KOPT-K1 (cell line): ENCODE data around the gene DOCK2.

ENCODE experiments used
- H3K27ac ChIP-seq: fragments of 200-600 bp; sonication (generic); 2 replicates; pipeline ENCODE4 v1.5.1; 2016; ENCODE audit warnings: antibody characterized with exemption, mild to moderate bottlenecking, low read depth, low read length; ENCODE audit not compliant: poor library complexity, severe bottlenecking
- H3K36me3 ChIP-seq: fragments of 200-600 bp; sonication (generic); 2 replicates; pipeline ENCODE4 v1.5.1; 2017; ENCODE audit warnings: antibody characterized with exemption, mild to moderate bottlenecking, low read length, moderate library complexity; ENCODE audit not compliant: insufficient read depth
- H3K9me3 ChIP-seq: fragments of 200-600 bp; sonication (generic); 2 replicates; pipeline ENCODE4 v1.5.1; 2017; ENCODE audit warnings: antibody characterized with exemption, low read length, mild to moderate bottlenecking; ENCODE audit not compliant: insufficient read depth, poor library complexity, severe bottlenecking

The DOCK2 gene

DNA sequence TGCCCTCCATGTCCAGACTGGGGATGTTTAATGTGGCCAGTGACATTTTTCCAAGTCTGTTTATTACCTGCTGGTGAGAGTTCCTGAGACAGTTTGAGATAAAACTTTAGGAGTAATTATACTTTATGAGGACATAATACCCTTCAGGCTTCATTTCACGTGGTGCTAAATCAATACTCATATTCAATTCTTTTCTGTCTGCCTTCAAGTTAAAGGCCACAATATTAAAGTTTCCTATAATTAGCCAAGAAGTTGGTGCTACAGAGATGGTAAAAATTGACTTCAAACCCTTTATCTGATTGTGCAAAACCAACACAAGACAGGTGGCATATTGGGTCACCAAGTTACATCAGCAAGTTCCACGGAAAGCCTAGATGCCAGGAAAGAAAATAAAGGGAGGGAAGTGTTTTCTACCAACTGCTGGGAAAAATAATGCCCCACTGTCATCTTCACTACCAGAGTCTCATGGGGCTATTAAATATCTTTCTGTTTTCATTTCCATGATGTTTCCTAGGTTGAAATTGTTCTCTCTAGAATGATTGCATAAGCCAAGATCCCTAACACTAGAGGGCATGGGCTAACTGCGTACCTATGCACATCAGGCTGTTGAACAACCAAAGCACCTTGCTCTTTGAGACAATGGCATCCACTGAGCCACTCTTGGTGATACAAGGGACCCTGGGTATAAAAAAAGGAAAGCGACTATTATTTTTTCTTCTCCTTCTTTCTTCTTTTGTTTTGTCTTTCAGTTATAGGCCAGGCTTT is 274.6 kb downstream of the DOCK2 start:
- H3K27ac ChIP-seq, result no peak overlapping the region
- H3K36me3 ChIP-seq, result peaks cover 26% of the 10 kb centered on the region

DNA sequence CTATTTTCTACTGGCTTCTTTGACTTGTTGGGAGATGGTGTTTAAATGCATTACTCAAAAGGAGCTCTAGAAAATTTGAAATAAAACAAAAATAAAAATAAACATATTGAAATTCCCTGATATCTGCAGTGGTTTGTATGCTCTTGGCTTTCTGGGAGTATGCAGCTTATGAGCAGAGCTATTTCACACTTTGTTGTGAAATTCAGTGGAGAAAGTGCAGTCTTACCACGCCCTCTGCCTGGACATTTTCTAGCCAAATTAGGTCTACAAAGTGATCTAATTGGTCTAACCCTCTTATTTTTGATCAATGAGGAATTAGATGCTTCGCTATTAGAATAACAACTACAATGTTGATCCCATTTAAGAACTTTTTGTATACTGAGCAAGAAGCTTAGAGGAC is 276.4 kb downstream of the DOCK2 start:
- Histone ChIP-seq H3K27ac (no peak overlapping the region), H3K36me3 (peaks cover 33% of the 10 kb centered on the region), H3K9me3 (no peaks in the 10 kb centered on the region)

More for the DNA sequence above, 274.6 kb downstream of the DOCK2 start:
- H3K9me3 ChIP-seq, result no peaks in the 10 kb centered on the region

DNA sequence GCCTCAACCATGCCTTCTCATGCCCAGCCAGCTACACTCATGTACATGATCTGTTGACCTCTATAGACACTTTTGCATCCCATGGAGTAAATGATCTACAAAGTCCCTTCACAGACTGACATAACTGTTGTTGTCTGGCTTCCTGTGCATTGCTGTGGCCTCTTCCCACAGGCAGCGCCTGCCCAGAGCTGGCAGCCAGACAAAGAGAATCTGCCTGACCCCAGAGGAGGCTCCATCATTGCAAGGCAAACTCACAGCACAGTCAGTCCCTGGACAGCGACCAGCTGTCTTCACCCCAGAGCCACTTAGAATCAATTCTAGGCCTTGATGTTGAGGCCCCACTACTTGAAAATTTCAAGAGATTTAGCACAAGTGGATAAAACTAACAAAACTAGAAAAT is 277.7 kb downstream of the DOCK2 start:
- peaks cover 28% of the 10 kb centered on the region for H3K36me3 ChIP-seq
- no peaks in the 10 kb centered on the region for H3K9me3 ChIP-seq
- no peak overlapping the region for H3K27ac ChIP-seq

DNA sequence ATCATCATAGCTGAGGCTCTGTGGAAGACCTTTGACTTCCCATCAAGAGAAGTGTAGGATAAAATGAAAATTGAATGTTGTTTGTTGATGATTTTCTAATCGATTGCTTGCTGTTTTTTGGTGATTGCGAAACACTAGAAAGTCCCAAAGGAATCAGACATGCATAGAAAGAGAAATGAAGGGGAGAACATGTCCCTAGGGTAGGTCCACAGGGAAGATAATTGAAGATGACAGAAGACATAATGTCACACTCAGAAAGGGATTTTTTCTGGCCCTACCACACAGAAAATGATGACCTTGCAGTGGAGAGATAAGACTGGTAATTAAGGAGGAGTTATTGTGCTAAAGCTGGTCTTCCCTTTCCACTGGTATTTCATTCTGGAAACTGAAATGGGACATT is 280.4 kb downstream of the DOCK2 start:
- peaks cover 30% of the 10 kb centered on the region; the same call in 1 of the 2 replicates for H3K36me3 ChIP-seq
- H3K27ac ChIP-seq, result no peak overlapping the region
- no peaks in the 10 kb centered on the region for H3K9me3 ChIP-seq

DNA sequence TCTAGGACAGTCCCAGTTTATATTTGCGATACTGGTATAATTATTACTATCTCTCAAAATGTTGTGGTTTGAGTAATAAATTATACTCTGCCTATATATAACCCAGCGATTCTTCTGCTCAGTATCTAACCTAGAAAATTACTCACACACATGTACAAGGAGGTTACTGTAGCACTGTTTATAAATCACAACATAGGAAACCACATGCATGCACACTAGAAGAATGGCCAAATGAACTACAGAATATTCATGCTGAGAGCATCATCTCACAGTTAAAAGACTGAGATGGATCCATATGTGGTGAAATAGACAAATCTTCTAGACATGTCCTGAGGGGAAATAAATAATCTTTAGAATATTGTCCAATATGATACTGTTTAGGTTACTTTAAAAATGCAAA is 281.2 kb downstream of the DOCK2 start:
- H3K9me3 ChIP-seq, result no peaks in the 10 kb centered on the region
- peaks cover 30% of the 10 kb centered on the region; the same call in 1 of the 2 replicates for H3K36me3 ChIP-seq
- H3K27ac ChIP-seq, result no peak overlapping the region

DNA sequence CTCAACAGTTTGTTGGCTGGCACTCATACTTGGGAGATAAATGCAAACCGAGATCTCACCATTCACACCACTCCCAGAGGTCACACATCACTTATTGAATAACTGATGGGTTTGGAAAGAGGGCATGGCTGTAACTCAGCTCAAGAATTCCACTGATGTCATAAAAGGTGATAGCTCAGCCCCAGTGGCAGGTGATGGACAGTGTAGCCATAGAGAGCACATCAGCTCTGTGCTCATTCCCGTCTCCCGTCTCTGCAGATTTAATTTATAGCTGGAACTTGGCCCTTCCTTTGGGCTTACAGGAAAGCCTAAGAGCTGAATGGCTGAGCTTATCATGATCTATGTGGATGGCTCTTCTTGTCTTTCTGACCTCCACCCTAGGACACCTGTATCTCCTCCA is 283.4 kb downstream of the DOCK2 start:
- Histone ChIP-seq H3K9me3 (no peaks in the 10 kb centered on the region), H3K36me3 (peaks cover 30% of the 10 kb centered on the region; the same call in 1 of the 2 replicates), H3K27ac (no peak overlapping the region)

DNA sequence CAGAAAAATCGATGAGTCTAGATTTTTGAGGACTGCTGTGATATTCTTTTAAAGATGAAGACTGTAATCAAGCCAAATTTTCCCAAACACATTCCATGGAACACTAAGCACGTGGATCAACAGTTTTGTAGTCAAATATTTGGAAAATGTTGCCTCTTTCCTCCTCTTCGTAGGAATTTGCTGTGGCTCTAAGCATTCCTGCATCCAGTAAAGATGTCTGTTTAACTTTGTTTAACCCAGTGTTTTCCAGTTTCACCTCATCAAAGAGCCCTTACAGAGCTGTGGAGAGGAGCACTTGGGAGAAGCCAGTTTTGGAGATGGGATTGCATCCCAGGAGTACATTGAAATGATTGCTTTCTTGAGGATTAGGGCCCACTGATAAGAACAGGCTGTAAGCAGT is 284.3 kb downstream of the DOCK2 start:
- peaks cover 24% of the 10 kb centered on the region; the same call in 1 of the 2 replicates for H3K36me3 ChIP-seq
- no peak overlapping the region for H3K27ac ChIP-seq
- H3K9me3 ChIP-seq, result no peaks in the 10 kb centered on the region

DNA sequence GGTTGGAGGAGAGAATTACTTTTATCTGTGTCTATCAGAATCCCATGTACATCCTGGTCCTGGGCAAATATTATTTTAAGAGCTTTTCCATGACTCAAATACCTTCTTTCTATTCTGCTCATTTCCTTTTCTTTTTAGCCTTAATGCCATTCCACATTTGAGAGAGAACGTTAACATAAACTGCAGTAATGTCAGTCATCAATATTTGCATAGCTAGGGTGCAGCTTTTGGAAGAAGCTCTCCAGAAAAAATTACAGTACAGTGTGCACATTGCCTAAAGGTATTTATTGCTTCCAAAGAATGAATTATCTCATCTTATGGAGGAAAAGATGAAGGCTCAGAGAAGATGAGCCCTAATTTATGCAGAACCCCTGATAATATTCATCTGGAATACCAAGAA is 284.9 kb downstream of the DOCK2 start:
- Histone ChIP-seq H3K27ac (no peak overlapping the region), H3K36me3 (peaks cover 26% of the 10 kb centered on the region), H3K9me3 (no peaks in the 10 kb centered on the region)

DNA sequence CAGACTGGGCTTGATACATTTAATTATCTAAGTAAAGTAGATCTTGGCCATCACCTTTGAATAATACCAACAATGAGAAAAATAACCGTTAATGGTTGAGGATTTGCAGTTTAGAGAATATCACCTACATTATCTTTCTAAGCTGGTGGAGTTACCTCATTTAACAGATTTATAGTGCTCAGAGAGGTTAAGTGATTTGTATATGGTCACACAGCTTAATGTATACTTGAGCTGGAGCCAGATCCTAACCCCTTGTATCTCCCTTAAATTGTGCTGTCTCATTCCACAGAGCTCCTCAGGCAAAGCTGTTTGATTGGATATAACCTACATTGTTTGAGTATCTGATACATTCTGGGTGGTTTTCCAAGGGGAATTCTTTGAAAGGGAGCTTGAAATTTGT is 285.4 kb downstream of the DOCK2 start:
- Histone ChIP-seq H3K36me3 (peaks cover 26% of the 10 kb centered on the region), H3K27ac (no peak overlapping the region), H3K9me3 (no peaks in the 10 kb centered on the region)

DNA sequence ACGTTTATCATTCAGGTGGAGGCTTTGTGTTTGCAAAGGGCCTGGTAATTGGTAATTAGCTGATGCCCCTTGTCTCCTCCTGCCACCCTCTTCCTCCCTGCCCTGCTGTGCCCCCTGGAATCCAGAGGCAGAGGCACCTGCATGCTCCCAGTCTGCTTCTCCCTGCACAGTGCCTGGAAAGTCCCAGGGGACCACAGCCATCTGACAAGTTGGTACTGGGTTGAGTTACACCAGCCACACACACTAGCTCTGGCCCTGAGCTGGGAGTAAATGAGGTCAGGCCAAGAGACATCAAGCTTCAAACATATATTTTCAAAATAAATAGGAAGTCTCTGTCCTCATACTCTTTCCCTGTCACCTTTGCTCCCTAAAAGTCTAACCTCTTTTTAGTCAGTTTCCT is 286.9 kb downstream of the DOCK2 start:
- Histone ChIP-seq H3K27ac (no peak overlapping the region), H3K9me3 (no peaks in the 10 kb centered on the region), H3K36me3 (peaks cover 33% of the 10 kb centered on the region)

DNA sequence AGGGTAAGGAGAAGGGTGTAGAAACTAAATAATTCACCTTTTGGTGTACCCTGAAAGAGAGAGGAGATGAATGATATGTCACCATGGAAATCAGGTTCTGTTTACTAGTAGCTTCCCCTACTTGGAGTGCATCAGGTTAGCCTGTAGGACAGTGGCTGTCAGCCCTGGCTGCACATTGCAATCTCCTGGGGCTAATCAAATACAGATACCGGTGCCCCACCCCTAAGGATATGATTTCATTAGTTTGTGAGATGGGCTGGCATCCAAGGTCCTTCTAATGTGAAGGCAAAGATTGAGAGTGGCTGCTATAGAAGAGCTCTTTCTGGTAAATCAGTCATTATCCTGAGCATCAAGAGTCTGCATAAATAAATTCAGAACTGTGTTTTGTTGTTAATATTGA is 296.1 kb downstream of the DOCK2 start:
- H3K27ac ChIP-seq, result no peak overlapping the region
- H3K9me3 ChIP-seq, result no peaks in the 10 kb centered on the region
- H3K36me3 ChIP-seq, result peaks cover 59% of the 10 kb centered on the region

DNA sequence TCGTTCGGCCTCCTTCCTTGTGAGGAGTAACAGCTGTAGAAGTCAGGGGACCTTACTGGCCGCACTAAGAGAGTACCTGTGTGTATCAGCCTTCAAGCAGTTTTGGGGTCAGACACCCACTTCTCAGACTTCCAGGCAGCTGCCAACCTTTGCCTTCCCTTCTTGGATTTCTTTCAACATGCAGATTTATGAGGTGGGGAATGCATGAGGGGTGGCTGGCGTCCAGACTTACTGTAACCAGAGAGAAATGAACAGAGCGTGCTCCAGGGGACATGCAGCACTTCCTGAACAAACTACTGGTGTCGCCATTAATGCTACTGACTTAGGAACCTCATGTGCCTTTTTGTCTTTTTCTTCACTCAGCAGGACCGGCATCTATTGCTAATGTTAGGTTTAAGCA is 296.5 kb downstream of the DOCK2 start:
- peaks cover 58% of the 10 kb centered on the region for H3K36me3 ChIP-seq
- no peaks in the 10 kb centered on the region for H3K9me3 ChIP-seq
- H3K27ac ChIP-seq, result no peak overlapping the region

DNA sequence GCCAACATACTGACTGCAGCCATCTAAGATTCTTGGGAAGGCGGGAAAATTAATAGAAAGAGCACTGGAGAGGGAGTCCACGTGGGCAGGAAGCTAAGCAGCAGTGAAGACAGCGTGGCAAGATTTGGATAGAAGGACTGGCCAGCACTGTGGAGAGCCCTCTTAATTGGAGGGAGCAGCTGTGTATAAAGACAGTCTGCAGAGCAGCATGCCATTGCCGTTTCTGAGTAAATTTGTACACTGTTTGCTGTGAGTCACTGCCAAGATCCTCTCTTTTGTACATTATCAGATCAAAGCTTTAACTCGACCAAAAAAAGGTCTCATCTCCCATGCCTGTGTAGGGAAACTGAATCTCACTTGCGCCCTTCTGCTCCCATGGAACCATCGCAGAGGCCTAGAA is 297.9 kb downstream of the DOCK2 start:
- peaks cover 51% of the 10 kb centered on the region for H3K36me3 ChIP-seq
- no peaks in the 10 kb centered on the region for H3K9me3 ChIP-seq
- H3K27ac ChIP-seq, result no peak overlapping the region

DNA sequence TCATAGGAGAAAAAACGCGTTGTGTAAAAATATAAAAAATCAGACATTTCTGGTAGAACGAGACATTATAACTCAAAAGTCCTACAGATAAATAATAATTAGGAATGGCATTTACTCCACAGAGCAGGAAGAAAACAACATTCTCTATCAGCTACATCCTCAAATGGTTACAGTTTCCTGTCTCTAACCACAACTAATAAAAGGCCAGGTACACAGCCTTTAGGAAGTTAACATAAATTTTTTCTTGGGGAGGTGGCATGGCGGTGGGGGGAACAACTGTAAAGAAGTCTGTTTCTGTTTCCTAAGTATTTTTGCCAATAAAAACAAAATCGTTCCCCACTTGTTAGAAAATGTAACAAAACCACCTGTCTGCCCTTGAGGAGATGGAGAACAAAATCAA is 298.7 kb downstream of the DOCK2 start:
- Histone ChIP-seq H3K27ac (no peak overlapping the region), H3K9me3 (no peaks in the 10 kb centered on the region), H3K36me3 (peaks cover 51% of the 10 kb centered on the region)

DNA sequence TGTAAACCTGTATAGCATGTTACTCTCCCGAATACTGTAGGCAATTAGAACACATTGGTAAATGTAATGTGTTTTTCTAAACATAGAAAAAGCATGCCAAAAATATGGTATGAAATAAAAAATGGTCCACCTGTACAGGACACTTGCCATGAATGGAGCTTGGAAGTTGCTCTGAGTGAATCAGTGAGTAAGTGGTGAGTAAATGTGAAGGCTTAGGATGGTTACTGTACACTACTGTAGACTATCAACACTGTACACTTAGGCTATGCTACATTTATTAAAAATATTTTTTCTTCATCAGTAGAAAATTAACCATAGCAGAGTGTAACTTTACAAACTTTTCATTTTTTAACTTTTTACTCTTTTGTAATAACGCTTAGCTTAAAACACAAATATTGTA is 301.4 kb downstream of the DOCK2 start:
- H3K27ac ChIP-seq, result no peak overlapping the region
- peaks cover 29% of the 10 kb centered on the region for H3K36me3 ChIP-seq

DNA sequence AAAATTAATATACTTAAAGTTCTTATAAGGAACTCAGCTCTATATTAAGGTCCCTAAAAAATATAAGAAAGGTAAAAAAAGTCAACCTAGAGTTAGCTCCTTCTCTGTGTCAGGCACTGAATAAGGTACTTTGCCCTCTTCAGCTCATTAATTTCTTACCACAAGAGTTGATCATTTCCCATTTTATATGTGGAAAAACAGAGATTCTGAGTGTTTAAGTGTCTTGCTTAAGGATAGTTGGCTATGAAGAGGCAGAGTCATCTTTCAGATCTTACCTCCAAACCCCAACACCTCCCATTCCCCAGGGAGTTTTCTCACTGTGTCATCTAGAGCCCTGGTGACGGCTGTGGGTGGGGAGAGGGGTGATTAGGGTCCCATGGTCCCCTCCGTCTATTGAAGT is 302.7 kb downstream of the DOCK2 start:
- Histone ChIP-seq H3K36me3 (peaks cover 20% of the 10 kb centered on the region), H3K27ac (no peak overlapping the region)

More for the DNA sequence above, 301.4 kb downstream of the DOCK2 start:
- no peaks in the 10 kb centered on the region for H3K9me3 ChIP-seq

More for the DNA sequence above, 302.7 kb downstream of the DOCK2 start:
- no peaks in the 10 kb centered on the region for H3K9me3 ChIP-seq
